GM18511 (cell line): ENCODE results near the gene HAAO.
A peak's percentile ranks its signal among the peaks of the same experiment; 100 is the strongest.
"Not testable (repeated sequence)": the region's sequence is repeated elsewhere in the genome, so short reads cannot be mapped to it uniquely, and the experiment has no call there.

ENCODE experiments used
- ATAC-seq: cut with Tn5 transposase; IDR thresholded peaks from one replicate; pipeline ENCODE4 v1.9.1; 2021; ENCODE audit warnings: mild to moderate bottlenecking, moderate library complexity; ENCODE audit not compliant: unreplicated experiment

HAAO gene

GRCh38 chr2:42752816-42753813, 39.3 kb downstream of the HAAO start:
- no peak for ATAC-seq

GRCh38 chr2:42752314-42752713, 40.1 kb downstream of the HAAO start:
- ATAC-seq, result peak; percentile 56

- ATAC-seq, result no peak
Measured at GRCh38 chr2:42748840-42749239, 43.5 kb downstream of the HAAO start.

- no peak for ATAC-seq
Measured at GRCh38 chr2:42747422-42747821, 45.0 kb downstream of the HAAO start.

GRCh38 chr2:42744545-42745082, 47.8 kb downstream of the HAAO start:
- no peak for ATAC-seq

GRCh38 chr2:42743659-42743990, 48.8 kb downstream of the HAAO start:
- ATAC-seq, result no peak

GRCh38 chr2:42742740-42743658, 49.4 kb downstream of the HAAO start:
- ATAC-seq, result no peak

- ATAC-seq, result no peak
Measured at GRCh38 chr2:42741140-42741539, 51.2 kb downstream of the HAAO start.

GRCh38 chr2:42736598-42737322, 55.6 kb downstream of the HAAO start:
- no peak for ATAC-seq

GRCh38 chr2:42733852-42734251, 58.5 kb downstream of the HAAO start:
- ATAC-seq, result no peak

- ATAC-seq, result not testable (repeated sequence)
Measured at GRCh38 chr2:42731316-42731715, 61.1 kb downstream of the HAAO start.

- no peak for ATAC-seq
Measured at GRCh38 chr2:42726680-42727079, 65.7 kb downstream of the HAAO start.

GRCh38 chr2:42725657-42726056, 66.7 kb downstream of the HAAO start:
- no peak for ATAC-seq

GRCh38 chr2:42724886-42725285, 67.5 kb downstream of the HAAO start:
- ATAC-seq, result no peak

- ATAC-seq, result no peak
Measured at GRCh38 chr2:42723465-42723864, 68.9 kb downstream of the HAAO start.

GRCh38 chr2:42722320-42723190, 69.8 kb downstream of the HAAO start:
- ATAC-seq, result peak; percentile 100

- ATAC-seq, result peak; percentile 14
Measured at GRCh38 chr2:42721898-42722297, 70.5 kb downstream of the HAAO start.
